Cardiac muscle cell (in vitro differentiated cells and primary cell): Measurements from ENCODE around the gene SLAMF7. TPM values are rescaled to one million over a fixed set of nuclear protein-coding genes. Genes with fewer than 3 reads are reported as not detected.
A peak's percentile ranks its signal among the peaks of the same experiment; 100 is the strongest.

Experiments
- DNase-seq, 2 donors: peaks; one replicate each; pipeline versions ENCODE4 v3.0.0 to v3.0.0-alpha.2; 2010 to 2017; ENCODE audit warnings: low read depth in 1 of 2, low spot score in 1 of 2
- H3K27ac ChIP-seq: fragments of 200-600 bp; sonication (generic); 2 replicates; pipeline ENCODE4 v1.5.1; 2016
- H3K27me3 ChIP-seq: fragments of 200-600 bp; sonication (generic); 2 replicates; pipeline ENCODE4 v1.6.0; 2016; ENCODE audit warnings: control low read depth
- H3K36me3 ChIP-seq: fragments of 200-600 bp; sonication (generic); 2 replicates; pipeline ENCODE4 v1.5.1; 2016; ENCODE audit warnings: control low read depth
- H3K4me1 ChIP-seq: fragments of 200-600 bp; sonication (generic); 2 replicates; pipeline ENCODE4 v1.8.1; 2017; ENCODE audit warnings: low read depth, mild to moderate bottlenecking, mixed run types
- H3K4me3 ChIP-seq: fragments of 200-600 bp; sonication (generic); 2 replicates; pipeline ENCODE4 v1.5.1; 2016; ENCODE audit warnings: mild to moderate bottlenecking
- H3K9me3 ChIP-seq: fragments of 200-600 bp; sonication (generic); 2 replicates; pipeline ENCODE4 v1.5.1; 2017; ENCODE audit warnings: low read depth, mild to moderate bottlenecking, control low read depth
- CTCF ChIP-seq: IDR thresholded peaks from 2 replicates; pipeline ENCODE4 v1.5.1; 2012; ENCODE audit warnings: low read depth, mild to moderate bottlenecking, low read length
- polyA plus RNA-seq: library from polyadenylated mRNA; unstranded; fragments of >200 nt; fragmentation: Nextera tagmentation; extraction: Ambion mirVana; gene quantifications from 2 replicates; pipeline ENCODE4 v1.2.1, GENCODE V29; 2016
- total RNA-seq: library from RNA; depleted of rRNA; stranded (reverse); fragments of >200 nt; gene quantifications from 2 replicates; pipeline ENCODE4 v1.2.3, GENCODE V29; 2016

SLAMF7 gene
- total and polyA plus RNA-seq, 2 experiments from 2014 or later: not detected

- H3K27ac ChIP-seq: no peak overlapping the region
- no peak overlapping the region for H3K4me3 ChIP-seq
- H3K9me3 ChIP-seq: no peaks in the 10 kb centered on the region
- H3K27me3 ChIP-seq: no peaks in the 10 kb centered on the region
- TF ChIP-seq CTCF: no peak
- no peaks in the 10 kb centered on the region for H3K36me3 ChIP-seq
- H3K4me1 ChIP-seq: no peaks in the 10 kb centered on the region
- DNase-seq: no peak
Measured at GRCh38 chr1:160759740-160760139, 20.7 kb downstream of the SLAMF7 start.

- Histone ChIP-seq H3K4me3 (no peak overlapping the region), H3K36me3 (no peaks in the 10 kb centered on the region), H3K4me1 (no peaks in the 10 kb centered on the region), H3K27ac (no peak overlapping the region), H3K9me3 (no peaks in the 10 kb centered on the region), H3K27me3 (no peaks in the 10 kb centered on the region)
- DNase-seq: no peak
- TF ChIP-seq CTCF: no peak
Measured at GRCh38 chr1:160761046-160761445, 22.0 kb downstream of the SLAMF7 start.

- no peak overlapping the region for H3K27ac ChIP-seq
- no peaks in the 10 kb centered on the region for H3K9me3 ChIP-seq
- TF ChIP-seq CTCF: no peak
- no peaks in the 10 kb centered on the region for H3K27me3 ChIP-seq
- DNase-seq: peak in 1 of 2 donors; percentile 41
- no peak overlapping the region for H3K4me3 ChIP-seq
- no peaks in the 10 kb centered on the region for H3K36me3 ChIP-seq
- H3K4me1 ChIP-seq: no peaks in the 10 kb centered on the region
Measured at GRCh38 chr1:160761886-160762285, 22.8 kb downstream of the SLAMF7 start.

GRCh38 chr1:160763993-160764392, 24.9 kb downstream of the SLAMF7 start:
- no peak for DNase-seq
- no peaks in the 10 kb centered on the region for H3K36me3 ChIP-seq
- H3K4me1 ChIP-seq: no peaks in the 10 kb centered on the region
- no peak for TF ChIP-seq CTCF
- H3K27ac ChIP-seq: no peak overlapping the region
- H3K27me3 ChIP-seq: no peaks in the 10 kb centered on the region
- no peaks in the 10 kb centered on the region for H3K9me3 ChIP-seq
- H3K4me3 ChIP-seq: no peak overlapping the region

- Histone ChIP-seq H3K27me3 (no peaks in the 10 kb centered on the region), H3K4me1 (no peaks in the 10 kb centered on the region), H3K36me3 (no peaks in the 10 kb centered on the region), H3K27ac (no peak overlapping the region), H3K9me3 (no peaks in the 10 kb centered on the region), H3K4me3 (no peak overlapping the region)
- TF ChIP-seq CTCF: no peak
- DNase-seq: no peak
Measured at GRCh38 chr1:160767395-160768294, 28.6 kb downstream of the SLAMF7 start.
